Measurements from ENCODE around the gene LAIR2.

GRCh38 chr19:54462047-54462654 is 40.5 kb upstream of the LAIR2 start:
- no peak for TF ChIP-seq CTCF (IDR thresholded peaks at IDR 0.05)
- TF ChIP-seq EP300 (IDR thresholded peaks at IDR 0.05): no peak
- no peak for TF ChIP-seq POLR2A (IDR thresholded peaks at IDR 0.05)

Data from gastroesophageal sphincter (tissue), 3 donors.